ENCODE measurements around the gene DACH1. TPM values are rescaled to one million over a fixed set of nuclear protein-coding genes. Genes with fewer than 3 reads are reported as not detected.

DACH1 gene
- total and polyA plus RNA-seq, 2 of the 13 experiments (the other 11 are each of a cell fraction or from before 2014, with no cell fraction given), result not detected

DNA sequence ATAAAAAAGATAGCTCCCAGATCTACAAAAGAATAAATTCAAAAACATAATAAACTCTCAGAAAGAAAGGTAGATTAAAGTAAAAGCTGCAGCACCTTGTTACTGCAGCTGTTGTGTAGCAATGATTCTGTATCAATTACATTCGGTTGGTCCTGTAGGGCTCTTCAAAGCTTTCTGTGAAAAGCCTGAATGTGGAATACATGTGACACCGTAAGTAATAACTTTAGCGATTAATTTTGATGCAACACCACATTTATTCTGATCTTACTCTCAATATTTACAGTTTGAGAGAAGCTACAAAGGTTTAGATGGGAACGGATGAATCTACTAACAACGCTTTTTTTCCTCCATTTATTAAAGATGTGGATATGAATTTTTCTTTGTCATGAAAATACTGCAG is 279.2 kb downstream of the DACH1 start (continued):
- TF ChIP-seq, protein P1, sequence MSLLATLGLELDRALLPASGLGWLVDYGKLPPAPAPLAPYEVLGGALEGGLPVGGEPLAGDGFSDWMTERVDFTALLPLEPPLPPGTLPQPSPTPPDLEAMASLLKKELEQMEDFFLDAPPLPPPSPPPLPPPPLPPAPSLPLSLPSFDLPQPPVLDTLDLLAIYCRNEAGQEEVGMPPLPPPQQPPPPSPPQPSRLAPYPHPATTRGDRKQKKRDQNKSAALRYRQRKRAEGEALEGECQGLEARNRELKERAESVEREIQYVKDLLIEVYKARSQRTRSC (CRISPR knock-in tag; IDR thresholded peaks at IDR 0.05; ENCODE audit: low read depth), result no peak

DNA sequence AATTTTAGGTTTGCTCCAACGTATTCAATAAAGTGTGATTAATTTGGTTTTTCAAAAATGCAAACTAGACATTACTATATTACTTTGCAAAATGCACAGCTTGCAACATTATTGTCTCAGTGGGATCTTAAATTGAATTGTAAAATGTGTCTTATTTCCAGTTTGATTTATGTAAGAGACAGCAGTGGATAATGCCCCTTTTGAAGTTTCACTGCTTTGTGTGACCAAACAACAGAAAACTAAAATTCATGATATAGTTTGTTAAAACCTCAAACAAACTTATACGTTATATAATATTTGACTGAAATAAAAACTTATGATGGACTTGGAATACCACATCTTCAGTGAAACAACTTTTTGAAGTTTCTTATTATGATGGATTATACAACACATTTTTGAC is 279.8 kb downstream of the DACH1 start:
- in situ Hi-C loops (cut with HindIII; ENCODE audit: extremely low pct_ligation_motif_present, low pct_unique_long_range_greater_than_20kb), result no loop called here
- CTCF ChIA-PET (ENCODE audit: low intra/inter-chr PET ratio, low total read pairs), result no interaction called here
- intact Hi-C loops (cut with micrococcal nuclease; ENCODE audit: unreplicated experiment), result no loop called here
- TF ChIP-seq, protein P2, sequence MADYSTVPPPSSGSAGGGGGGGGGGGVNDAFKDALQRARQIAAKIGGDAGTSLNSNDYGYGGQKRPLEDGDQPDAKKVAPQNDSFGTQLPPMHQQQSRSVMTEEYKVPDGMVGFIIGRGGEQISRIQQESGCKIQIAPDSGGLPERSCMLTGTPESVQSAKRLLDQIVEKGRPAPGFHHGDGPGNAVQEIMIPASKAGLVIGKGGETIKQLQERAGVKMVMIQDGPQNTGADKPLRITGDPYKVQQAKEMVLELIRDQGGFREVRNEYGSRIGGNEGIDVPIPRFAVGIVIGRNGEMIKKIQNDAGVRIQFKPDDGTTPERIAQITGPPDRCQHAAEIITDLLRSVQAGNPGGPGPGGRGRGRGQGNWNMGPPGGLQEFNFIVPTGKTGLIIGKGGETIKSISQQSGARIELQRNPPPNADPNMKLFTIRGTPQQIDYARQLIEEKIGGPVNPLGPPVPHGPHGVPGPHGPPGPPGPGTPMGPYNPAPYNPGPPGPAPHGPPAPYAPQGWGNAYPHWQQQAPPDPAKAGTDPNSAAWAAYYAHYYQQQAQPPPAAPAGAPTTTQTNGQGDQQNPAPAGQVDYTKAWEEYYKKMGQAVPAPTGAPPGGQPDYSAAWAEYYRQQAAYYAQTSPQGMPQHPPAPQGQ (CRISPR knock-in tag; IDR thresholded peaks at IDR 0.05; ENCODE audit: borderline replicate concordance), result no peak
- TF ChIP-seq SIX1 (CRISPR knock-in tag; IDR thresholded peaks at IDR 0.05; ENCODE audit: borderline replicate concordance), result no peak
- TF ChIP-seq ZMYM2 (CRISPR knock-in tag; IDR thresholded peaks at IDR 0.05), result no peak
- peak in 1 of 2 experiments; percentile 41; a peak in 2 of 4 replicates for TF ChIP-seq MAFK (conservative IDR thresholded peaks at IDR 0.05 in 1 of 2, IDR thresholded peaks at IDR 0.05 in 1 of 2; ENCODE audit: low read length in 2 of 2)
- TF ChIP-seq, protein P3, sequence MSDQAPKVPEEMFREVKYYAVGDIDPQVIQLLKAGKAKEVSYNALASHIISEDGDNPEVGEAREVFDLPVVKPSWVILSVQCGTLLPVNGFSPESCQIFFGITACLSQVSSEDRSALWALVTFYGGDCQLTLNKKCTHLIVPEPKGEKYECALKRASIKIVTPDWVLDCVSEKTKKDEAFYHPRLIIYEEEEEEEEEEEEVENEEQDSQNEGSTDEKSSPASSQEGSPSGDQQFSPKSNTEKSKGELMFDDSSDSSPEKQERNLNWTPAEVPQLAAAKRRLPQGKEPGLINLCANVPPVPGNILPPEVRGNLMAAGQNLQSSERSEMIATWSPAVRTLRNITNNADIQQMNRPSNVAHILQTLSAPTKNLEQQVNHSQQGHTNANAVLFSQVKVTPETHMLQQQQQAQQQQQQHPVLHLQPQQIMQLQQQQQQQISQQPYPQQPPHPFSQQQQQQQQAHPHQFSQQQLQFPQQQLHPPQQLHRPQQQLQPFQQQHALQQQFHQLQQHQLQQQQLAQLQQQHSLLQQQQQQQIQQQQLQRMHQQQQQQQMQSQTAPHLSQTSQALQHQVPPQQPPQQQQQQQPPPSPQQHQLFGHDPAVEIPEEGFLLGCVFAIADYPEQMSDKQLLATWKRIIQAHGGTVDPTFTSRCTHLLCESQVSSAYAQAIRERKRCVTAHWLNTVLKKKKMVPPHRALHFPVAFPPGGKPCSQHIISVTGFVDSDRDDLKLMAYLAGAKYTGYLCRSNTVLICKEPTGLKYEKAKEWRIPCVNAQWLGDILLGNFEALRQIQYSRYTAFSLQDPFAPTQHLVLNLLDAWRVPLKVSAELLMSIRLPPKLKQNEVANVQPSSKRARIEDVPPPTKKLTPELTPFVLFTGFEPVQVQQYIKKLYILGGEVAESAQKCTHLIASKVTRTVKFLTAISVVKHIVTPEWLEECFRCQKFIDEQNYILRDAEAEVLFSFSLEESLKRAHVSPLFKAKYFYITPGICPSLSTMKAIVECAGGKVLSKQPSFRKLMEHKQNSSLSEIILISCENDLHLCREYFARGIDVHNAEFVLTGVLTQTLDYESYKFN (CRISPR knock-in tag; conservative IDR thresholded peaks at IDR 0.05), result no peak
- TF ChIP-seq KDM2A (CRISPR knock-in tag; IDR thresholded peaks at IDR 0.05; ENCODE audit: borderline replicate concordance, low read depth), result no peak
- peak; percentile 31 for TF ChIP-seq MAFF (IDR thresholded peaks at IDR 0.05; ENCODE audit: low read depth, low read length)
- no peak for TF ChIP-seq ZFP37 (CRISPR knock-in tag; IDR thresholded peaks at IDR 0.05; ENCODE audit: borderline replicate concordance)

More for the DNA sequence above, 279.8 kb downstream of the DACH1 start:
- H3K9ac ChIP-seq (ENCODE audit: insufficient read depth, low read depth, low read length), result no peak overlapping the region
- POLR2A ChIA-PET, result no interaction called here
- DNase-seq (ENCODE audit: low spot score) (no peak), ATAC-seq (no peak), FAIRE-seq (no peak)
- H3K4me1 ChIP-seq (ENCODE audit: insufficient read depth, low read length), result no peaks in the 10 kb centered on the region
- H3K27ac ChIP-seq (ENCODE audit: extremely low read length, insufficient read depth, low read length), result no peak overlapping the region
- no peaks in the 10 kb centered on the region for H3K79me2 ChIP-seq (ENCODE audit: insufficient read depth, low read length)
- H3K27me3 ChIP-seq (ENCODE audit: control insufficient read depth in 1 of 2, insufficient read depth in 2 of 2, low read length in 2 of 2), result no peaks in the 10 kb centered on the region
- no peak overlapping the region for H3K4me2 ChIP-seq (ENCODE audit: low read depth, low read length)
- no peak overlapping the region for H2AFZ ChIP-seq (ENCODE audit: low read length)
- BruUV-seq (replicated peaks), result no TSS peak
- H3K9me3 ChIP-seq (ENCODE audit: low read length), result no peaks in the 10 kb centered on the region
- no peaks in the 10 kb centered on the region for H3K36me3 ChIP-seq (replicated peaks in 1 of 2; ENCODE audit: control insufficient read depth in 1 of 2, insufficient read depth in 2 of 2, low read length in 2 of 2)
- WGBS (ENCODE audit: low lambda C conversion rate), result 3% methylated on average over 2 of the region's 2 CpGs
- no peak overlapping the region for H3K4me3 ChIP-seq (replicated peaks in 1 of 3; ENCODE audit: insufficient read depth in 1 of 3, low read depth in 2 of 3, low read length in 3 of 3)
- no peaks in the 10 kb centered on the region for H4K20me1 ChIP-seq (ENCODE audit: insufficient read depth, low read length)

All from HepG2 (cell line).